ENCODE results near the gene TECPR2. TPM values are rescaled to one million over a fixed set of nuclear protein-coding genes. Genes with fewer than 3 reads are reported as not detected.

Gene TECPR2
- total and polyA plus RNA-seq, 8 donors = 3.3 to 18.2 (median 10.5) TPM

DNA sequence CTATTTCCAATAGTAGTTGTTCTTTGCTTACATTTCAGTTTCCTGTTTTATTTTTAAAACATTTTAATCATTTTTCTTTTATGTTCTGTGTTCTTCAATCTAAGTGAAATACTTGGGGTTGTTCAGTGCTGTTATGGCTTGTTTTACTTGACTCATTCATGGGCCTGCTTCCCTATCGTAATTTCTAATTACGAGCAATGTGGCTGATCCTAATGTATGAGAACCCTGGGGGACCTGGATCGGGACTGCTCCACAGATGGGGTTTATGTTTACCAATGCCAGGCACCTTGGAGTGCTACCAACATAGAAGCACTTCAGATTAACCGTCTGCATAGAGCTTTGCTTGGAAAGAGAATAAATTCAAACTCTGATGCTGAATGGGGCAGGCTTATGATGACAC is 29.8 kb downstream of the TECPR2 start:
- ATAC-seq (no peak), DNase-seq (no peak), FAIRE-seq (no peak)
- TF ChIP-seq CTCF (IDR thresholded peaks at IDR 0.05) = no peak
- no peaks in the 10 kb centered on the region for H3K27me3 ChIP-seq
- no peak overlapping the region for H3K27ac ChIP-seq
- peaks cover 0 to 7% (median 0%) of the 10 kb centered on the region in 3 donors for H3K4me1 ChIP-seq
- WGBS, 2 donors = 49 to 51% methylated on average over 4 of the region's 4 CpGs
- intact Hi-C loops (cut with DNase I) = no loop called here
- no peaks in the 10 kb centered on the region for H3K9me3 ChIP-seq
- no peak overlapping the region for H3K4me3 ChIP-seq
- no peaks in the 10 kb centered on the region for H3K36me3 ChIP-seq

GRCh38 chr14:102394717-102395375 is 32.1 kb downstream of the TECPR2 start:
- H3K36me3 ChIP-seq = no peaks in the 10 kb centered on the region
- H3K4me3 ChIP-seq = no peak overlapping the region
- no peak overlapping the region for H3K27ac ChIP-seq
- intact Hi-C loops (cut with DNase I) = no loop called here
- DNase-seq = no peak
- no peaks in the 10 kb centered on the region for H3K9me3 ChIP-seq
- TF ChIP-seq CTCF (IDR thresholded peaks at IDR 0.05) = no peak
- no peak for FAIRE-seq
- peaks cover 0 to under 1% (median 0%) of the 10 kb centered on the region in 3 donors for H3K4me1 ChIP-seq
- WGBS, 2 donors = 81 to 84% methylated on average over 9 of the region's 9 CpGs
- no peaks in the 10 kb centered on the region for H3K27me3 ChIP-seq
- ATAC-seq = no peak

GRCh38 chr14:102396521-102396920 is 33.8 kb downstream of the TECPR2 start:
- DNase-seq = no peak
- ATAC-seq = no peak
- intact Hi-C loops (cut with DNase I) = no loop called here

GRCh38 chr14:102403028-102403427 is 40.3 kb downstream of the TECPR2 start:
- Histone ChIP-seq H3K27ac (no peak overlapping the region), H3K9me3 (peaks cover 0 to 6% (median 0%) of the 10 kb centered on the region in 4 donors), H3K4me3 (no peak overlapping the region), H3K27me3 (no peaks in the 10 kb centered on the region), H3K36me3 (no peaks in the 10 kb centered on the region), H3K4me1 (no peaks in the 10 kb centered on the region)
- intact Hi-C loops (cut with DNase I) = no loop called here
- FAIRE-seq (no peak), ATAC-seq (no peak), DNase-seq (no peak)
- no peak for TF ChIP-seq CTCF (IDR thresholded peaks at IDR 0.05)

More at GRCh38 chr14:102396521-102396920, 33.8 kb downstream of the TECPR2 start:
- Histone ChIP-seq H3K27me3 (no peaks in the 10 kb centered on the region), H3K27ac (no peak overlapping the region), H3K9me3 (no peaks in the 10 kb centered on the region), H3K4me3 (no peak overlapping the region), H3K4me1 (no peaks in the 10 kb centered on the region), H3K36me3 (no peaks in the 10 kb centered on the region)
- 97 to 98% methylated on average over 7 of the region's 7 CpGs for WGBS, 2 donors
- no peak for TF ChIP-seq CTCF (IDR thresholded peaks at IDR 0.05)
- FAIRE-seq = no peak

GRCh38 chr14:102407258-102407657 is 44.5 kb downstream of the TECPR2 start:
- no peaks in the 10 kb centered on the region for H3K36me3 ChIP-seq
- H3K4me3 ChIP-seq = no peak overlapping the region
- peaks cover 0 to 1% (median 0%) of the 10 kb centered on the region in 4 donors for H3K9me3 ChIP-seq
- H3K27ac ChIP-seq = no peak overlapping the region
- no peak for ATAC-seq
- no peaks in the 10 kb centered on the region for H3K4me1 ChIP-seq
- no peak for FAIRE-seq
- intact Hi-C loops (cut with DNase I) = no loop called here
- DNase-seq = no peak
- TF ChIP-seq CTCF (IDR thresholded peaks at IDR 0.05) = no peak
- 85 to 86% methylated on average over 7 of the region's 7 CpGs for WGBS, 2 donors
- no peaks in the 10 kb centered on the region for H3K27me3 ChIP-seq

All from pancreas (tissue), 10 donors.